Left lung (tissue), 10 donors: ENCODE measurements around the gene SIK3. TPM values are rescaled to one million over a fixed set of nuclear protein-coding genes. Genes with fewer than 3 reads are reported as not detected.

Source experiments
- ATAC-seq: fragments of 200-7000 bp; cut with Tn5 transposase; one replicate; pipeline ENCODE4 v1.9.1; 2020; ENCODE audit warnings: moderate library complexity
- DNase-seq, 4 donors: peaks; one replicate each; pipeline ENCODE4 v3.0.0-alpha.2; 2013 to 2020
- H3K27ac ChIP-seq, 2 donors: fragments of 200-600 bp; sonication (generic) in 1 of 2; one replicate each; pipeline versions ENCODE4 v1.5.0 to v1.8.0; 2020 to 2021
- H3K27me3 ChIP-seq, 2 donors: fragments of 200-600 bp; sonication (generic) in 1 of 2; one replicate each; pipeline versions ENCODE4 v1.5.0 to v1.8.0; 2020 to 2021
- H3K36me3 ChIP-seq, 2 donors: fragments of 200-600 bp; sonication (generic) in 1 of 2; one replicate each; pipeline versions ENCODE4 v1.5.0 to v1.8.0; 2020 to 2021
- H3K4me1 ChIP-seq, 2 donors: fragments of 200-600 bp; one replicate each; pipeline ENCODE4 v1.8.0; 2021
- H3K4me3 ChIP-seq, 2 donors: fragments of 200-600 bp; sonication (generic) in 1 of 2; one replicate each; pipeline versions ENCODE4 v1.5.0 to v1.8.0; 2020 to 2021; ENCODE audit warnings: mild to moderate bottlenecking in 1 of 2
- H3K9me3 ChIP-seq, 2 donors: fragments of 200-600 bp; sonication (generic) in 1 of 2; one replicate each; pipeline versions ENCODE4 v1.5.0 to v1.8.0; 2020 to 2021
- CTCF ChIP-seq, 2 donors: fragments of 200-600 bp; sonication (generic) in 1 of 2; IDR thresholded peaks; one replicate each; pipeline versions ENCODE4 v1.5.0 to v1.8.0; 2021; ENCODE audit warnings: antibody characterized with exemption in 2 of 2
- intact Hi-C, 2 donors: fragments of 100-400 bp; cut with DNase I; formaldehyde crosslinking; loops; one replicate each; pipeline versions ENCODE4 v1.11.2 to v1.14.2; 2022
- polyA plus RNA-seq, 6 donors: library from polyadenylated mRNA; unstranded; fragments of 120-200 nt; gene quantifications; one replicate each; pipeline ENCODE4 v1.2.1, GENCODE V29; 2013; ENCODE audit not compliant: insufficient read length in 6 of 6
- total RNA-seq, 2 donors: library from RNA; stranded (reverse); fragmentation: NEBNext Ultra II Directional; extraction: Animal tissue kit (Norgen Biotek cat#: 25700); gene quantifications; one replicate each; pipeline ENCODE4 v1.2.1, GENCODE V29; 2021
- donor health status: DM: no; HTN: yes; CAD: no.
- donor health status: DM: no; HTN: no; CAD: no.

Gene SIK3
- total and polyA plus RNA-seq, 8 donors = 28.0 to 49.6 (median 35.9) TPM

DNA sequence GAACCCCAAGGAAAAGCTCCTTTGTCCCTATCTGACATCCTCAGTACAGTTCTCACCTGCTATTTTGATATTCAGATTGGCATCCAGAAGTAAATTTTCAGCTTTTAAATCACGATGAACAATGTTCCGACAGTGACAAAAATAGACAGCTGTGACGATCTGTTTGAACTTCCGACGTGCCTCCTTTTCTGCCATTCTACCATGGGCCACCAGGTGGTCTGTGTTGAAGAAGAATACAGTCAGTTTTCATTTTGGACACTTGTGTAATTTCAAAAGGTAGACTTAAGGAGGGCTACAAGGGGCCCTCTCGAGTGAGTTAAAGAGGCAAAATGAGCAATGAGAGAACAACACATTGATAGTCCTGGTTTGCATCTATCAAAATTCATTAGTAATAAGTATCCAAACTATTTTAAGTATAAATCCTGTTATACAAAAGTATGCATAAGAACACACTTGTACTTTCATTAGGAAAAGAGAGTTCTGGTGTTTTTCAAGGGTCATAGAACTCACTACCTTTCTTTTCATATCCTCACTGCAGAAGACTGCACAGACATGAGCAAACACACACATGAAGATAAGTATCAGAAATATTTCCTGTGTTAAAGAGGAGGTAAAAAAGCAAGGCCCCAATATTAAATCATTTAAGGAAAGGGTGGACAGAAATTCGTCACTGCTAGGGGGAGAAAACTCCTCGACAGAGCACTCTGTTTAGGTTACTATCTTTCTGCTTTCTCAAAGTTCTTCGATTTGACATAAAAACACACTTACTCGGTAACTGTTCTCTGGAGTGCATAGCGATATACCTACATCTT is 170.9 kb downstream of the SIK3 start:
- H3K27me3 ChIP-seq = no peaks in the 10 kb centered on the region
- DNase-seq = peak in 1 of 4 donors; percentile 13
- H3K36me3 ChIP-seq = peaks cover 0 to 34% of the 10 kb centered on the region in 2 donors
- no peak for ATAC-seq
- no peaks in the 10 kb centered on the region for H3K9me3 ChIP-seq
- H3K4me1 ChIP-seq = peaks cover 26 to 54% of the 10 kb centered on the region in 2 donors
- no peak overlapping the region for H3K4me3 ChIP-seq
- no peak overlapping the region for H3K27ac ChIP-seq
- peak in 1 of 2 donors; percentile 15 for TF ChIP-seq CTCF (IDR thresholded peaks at IDR 0.05)
- intact Hi-C loops = no loop called here

DNA sequence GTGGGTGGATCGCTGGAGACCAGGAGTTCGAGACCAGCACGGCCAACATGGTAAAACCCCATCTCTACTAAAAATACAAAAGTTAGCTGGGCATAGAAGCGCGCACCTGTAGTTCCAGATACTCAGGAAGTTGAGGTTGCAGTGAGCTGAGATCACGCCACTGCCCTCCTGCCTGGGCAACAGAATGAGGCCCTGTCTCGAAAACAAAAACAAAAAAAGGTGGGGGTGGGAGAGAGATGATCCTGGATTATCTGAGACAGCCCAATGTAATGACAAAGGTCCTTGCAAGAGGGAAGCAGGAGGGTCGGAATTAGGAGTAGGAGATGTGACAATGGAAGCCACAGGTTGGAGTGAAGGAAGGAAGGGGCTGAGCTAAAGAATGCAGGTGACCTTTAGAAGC is 173.2 kb downstream of the SIK3 start:
- peaks cover 4 to 30% of the 10 kb centered on the region in 2 donors for H3K4me1 ChIP-seq
- H3K36me3 ChIP-seq = peaks cover 0 to 34% of the 10 kb centered on the region in 2 donors
- intact Hi-C loops = no loop called here
- ATAC-seq (no peak), DNase-seq (no peak)
- H3K27ac ChIP-seq = no peak overlapping the region
- TF ChIP-seq CTCF (IDR thresholded peaks at IDR 0.05) = no peak
- no peaks in the 10 kb centered on the region for H3K9me3 ChIP-seq
- no peaks in the 10 kb centered on the region for H3K27me3 ChIP-seq
- H3K4me3 ChIP-seq = no peak overlapping the region

DNA sequence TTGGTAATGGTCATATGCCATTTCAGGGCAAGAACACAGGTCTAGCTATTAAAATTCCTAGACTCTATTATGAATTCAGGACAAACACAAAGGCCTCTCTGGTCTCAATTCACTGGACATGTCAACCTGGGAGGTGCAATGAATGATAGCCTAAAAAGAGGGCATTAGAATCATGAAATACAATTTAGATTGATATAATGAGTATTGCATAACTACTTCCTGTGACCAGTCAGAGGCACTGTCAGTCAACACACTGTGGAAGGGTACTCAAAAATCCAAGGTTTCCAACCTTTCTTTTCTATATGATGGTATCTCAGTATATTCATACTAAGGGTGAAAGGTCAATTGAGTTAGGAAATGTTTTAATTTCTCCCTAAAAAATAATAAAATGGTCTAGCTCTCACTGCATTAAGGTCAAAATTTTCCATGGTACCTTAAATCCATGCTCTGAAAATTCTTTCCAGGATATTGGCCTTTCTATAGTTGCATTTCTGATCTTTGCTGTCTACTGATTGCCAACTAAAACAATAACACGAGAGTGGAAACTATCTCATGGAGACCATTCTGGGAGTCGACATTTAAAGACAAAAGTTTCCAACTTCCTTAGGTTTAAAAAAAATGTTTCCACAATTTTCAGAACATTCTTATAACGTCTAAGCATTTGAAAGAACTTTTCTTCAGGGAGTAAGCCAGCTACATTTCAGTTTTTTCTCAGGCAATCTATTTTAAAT is 179.1 kb downstream of the SIK3 start:
- intact Hi-C loops = no loop called here
- no peak overlapping the region for H3K27ac ChIP-seq
- peaks cover 0 to 5% of the 10 kb centered on the region in 2 donors for H3K36me3 ChIP-seq
- H3K9me3 ChIP-seq = no peaks in the 10 kb centered on the region
- H3K27me3 ChIP-seq = no peaks in the 10 kb centered on the region
- DNase-seq (no peak), ATAC-seq (no peak)
- no peak for TF ChIP-seq CTCF (IDR thresholded peaks at IDR 0.05)
- H3K4me3 ChIP-seq = no peak overlapping the region
- peaks cover 0 to 4% of the 10 kb centered on the region in 2 donors for H3K4me1 ChIP-seq

GRCh38 chr11:116917632-116918031 is 180.6 kb downstream of the SIK3 start:
- ATAC-seq (no peak), DNase-seq (no peak)
- Histone ChIP-seq H3K9me3 (no peaks in the 10 kb centered on the region), H3K27ac (no peak overlapping the region), H3K36me3 (no peaks in the 10 kb centered on the region), H3K4me3 (no peak overlapping the region), H3K27me3 (no peaks in the 10 kb centered on the region), H3K4me1 (peaks cover 8 to 14% of the 10 kb centered on the region in 2 donors)
- intact Hi-C loops = no loop called here
- no peak for TF ChIP-seq CTCF (IDR thresholded peaks at IDR 0.05)

- H3K36me3 ChIP-seq = no peaks in the 10 kb centered on the region
- no peak for TF ChIP-seq CTCF (IDR thresholded peaks at IDR 0.05)
- H3K27ac ChIP-seq = no peak overlapping the region
- H3K27me3 ChIP-seq = no peaks in the 10 kb centered on the region
- H3K9me3 ChIP-seq = no peaks in the 10 kb centered on the region
- intact Hi-C loops = no loop called here
- DNase-seq = no peak
- no peak overlapping the region for H3K4me3 ChIP-seq
- peaks cover 9 to 22% of the 10 kb centered on the region in 2 donors for H3K4me1 ChIP-seq
- ATAC-seq = no peak
These were observed 181.3 kb downstream of the SIK3 start for GRCh38 chr11:116916886-116917285.
